ENCODE results near the gene SEMA3F. TPM values are rescaled to one million over a fixed set of nuclear protein-coding genes. Genes with fewer than 3 reads are reported as not detected.

The SEMA3F gene
- total RNA-seq, 3 donors from 2014 or later (not counting 1 experiment from before 2014, with no cell fraction given): 0.16 to 1.1 (median 0.78) TPM

DNA sequence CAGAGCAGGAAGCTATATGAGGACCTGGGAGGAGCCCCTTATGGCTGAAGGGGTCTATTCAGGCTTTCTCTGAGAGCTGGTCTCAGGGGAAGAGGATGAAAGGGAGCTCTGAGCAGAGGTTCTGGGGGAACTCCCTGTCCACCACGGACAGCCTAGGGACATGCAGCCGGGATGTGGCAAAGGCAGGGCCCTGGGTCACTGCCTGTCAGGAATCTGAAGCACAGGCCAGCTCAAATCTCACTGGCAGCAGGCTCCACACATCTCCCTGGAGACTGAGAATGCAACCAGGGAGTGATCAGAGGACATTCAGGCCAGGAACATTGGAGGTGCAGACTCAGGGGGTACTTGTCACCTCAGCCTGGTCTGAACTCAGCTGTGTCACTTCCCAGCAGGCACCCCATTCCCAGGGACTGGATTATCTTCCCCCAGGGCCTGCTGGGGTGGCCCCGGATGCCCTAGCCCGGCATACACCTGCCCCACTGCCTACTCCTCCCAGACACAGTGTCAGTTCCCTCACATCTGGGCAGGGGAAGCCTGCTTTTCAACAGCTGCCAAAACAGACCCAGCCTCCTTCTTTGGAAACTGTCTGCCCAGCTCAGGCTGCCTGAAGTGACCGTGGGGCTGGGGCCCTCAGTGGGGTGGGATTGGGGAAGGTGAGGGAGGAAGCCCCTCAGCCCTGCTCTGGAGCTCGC, 18.3 kb upstream of the SEMA3F start:
- ATAC-seq (no peak), DNase-seq (no peak)
- H3K27ac Mint-ChIP-seq: no peak overlapping the region
- no peaks in the 10 kb centered on the region for H3K36me3 Mint-ChIP-seq
- Histone ChIP-seq H3K4me3 (ENCODE audit: low read length) (no peak overlapping the region), H3K4me1 (ENCODE audit: control insufficient read depth, insufficient read depth, low read length) (peaks cover 3% of the 10 kb centered on the region), H3K27me3 (ENCODE audit: control insufficient read depth, insufficient read depth, low read length) (no peaks in the 10 kb centered on the region), H3K36me3 (ENCODE audit: control insufficient read depth, insufficient read depth, low read length) (no peaks in the 10 kb centered on the region), H3K9me3 (ENCODE audit: control insufficient read depth, insufficient read depth, low read length) (no peaks in the 10 kb centered on the region), H3K27ac (ENCODE audit: low read length) (no peak overlapping the region)
- H3K27me3 Mint-ChIP-seq (ENCODE audit: low read depth in 2 of 2): no peaks in the 10 kb centered on the region
- WGBS (ENCODE audit: insufficient coverage): 77% methylated on average over 6 of the region's 6 CpGs
- no peak overlapping the region for H3K4me3 Mint-ChIP-seq
- H3K9me3 Mint-ChIP-seq: no peaks in the 10 kb centered on the region
- TF ChIP-seq, protein P1, sequence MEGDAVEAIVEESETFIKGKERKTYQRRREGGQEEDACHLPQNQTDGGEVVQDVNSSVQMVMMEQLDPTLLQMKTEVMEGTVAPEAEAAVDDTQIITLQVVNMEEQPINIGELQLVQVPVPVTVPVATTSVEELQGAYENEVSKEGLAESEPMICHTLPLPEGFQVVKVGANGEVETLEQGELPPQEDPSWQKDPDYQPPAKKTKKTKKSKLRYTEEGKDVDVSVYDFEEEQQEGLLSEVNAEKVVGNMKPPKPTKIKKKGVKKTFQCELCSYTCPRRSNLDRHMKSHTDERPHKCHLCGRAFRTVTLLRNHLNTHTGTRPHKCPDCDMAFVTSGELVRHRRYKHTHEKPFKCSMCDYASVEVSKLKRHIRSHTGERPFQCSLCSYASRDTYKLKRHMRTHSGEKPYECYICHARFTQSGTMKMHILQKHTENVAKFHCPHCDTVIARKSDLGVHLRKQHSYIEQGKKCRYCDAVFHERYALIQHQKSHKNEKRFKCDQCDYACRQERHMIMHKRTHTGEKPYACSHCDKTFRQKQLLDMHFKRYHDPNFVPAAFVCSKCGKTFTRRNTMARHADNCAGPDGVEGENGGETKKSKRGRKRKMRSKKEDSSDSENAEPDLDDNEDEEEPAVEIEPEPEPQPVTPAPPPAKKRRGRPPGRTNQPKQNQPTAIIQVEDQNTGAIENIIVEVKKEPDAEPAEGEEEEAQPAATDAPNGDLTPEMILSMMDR (IDR thresholded peaks at IDR 0.05): no peak
- peaks cover 0 to 11% of the 10 kb centered on the region in 2 donors for H3K4me1 Mint-ChIP-seq
- intact Hi-C loops (cut with micrococcal nuclease): no loop called here

DNA sequence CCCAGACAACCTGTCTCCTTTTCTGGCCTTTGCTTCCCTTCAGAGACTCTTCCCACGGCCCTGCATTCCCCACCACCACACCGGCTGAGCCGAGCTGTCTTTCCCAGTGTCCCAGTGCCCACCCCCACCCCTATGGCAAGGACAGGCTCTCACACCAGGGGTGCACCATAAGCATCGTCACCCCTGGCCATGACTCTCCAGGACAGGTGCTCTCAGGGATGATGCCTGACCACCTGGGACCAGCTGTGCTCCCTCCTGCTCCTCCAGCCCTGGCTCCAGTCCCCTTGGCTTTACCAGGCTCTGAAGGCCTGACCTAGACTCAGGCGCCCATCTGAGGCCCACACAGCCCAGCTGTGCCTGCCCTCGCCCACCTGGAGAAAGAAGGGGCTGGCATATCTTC, 17.6 kb upstream of the SEMA3F start:
- H3K4me3 ChIP-seq (ENCODE audit: low read length): no peak overlapping the region
- no peaks in the 10 kb centered on the region for H3K9me3 Mint-ChIP-seq
- no peak overlapping the region for H3K27ac ChIP-seq (ENCODE audit: low read length)
- 93% methylated on average over 5 of the region's 6 CpGs for WGBS (ENCODE audit: insufficient coverage)
- peaks cover 0 to 11% of the 10 kb centered on the region in 2 donors for H3K4me1 Mint-ChIP-seq
- H3K27me3 ChIP-seq (ENCODE audit: control insufficient read depth, insufficient read depth, low read length): no peaks in the 10 kb centered on the region
- TF ChIP-seq, protein P1 (IDR thresholded peaks at IDR 0.05): no peak
- peaks cover 3% of the 10 kb centered on the region for H3K4me1 ChIP-seq (ENCODE audit: control insufficient read depth, insufficient read depth, low read length)
- no peaks in the 10 kb centered on the region for H3K27me3 Mint-ChIP-seq (ENCODE audit: low read depth in 2 of 2)
- H3K4me3 Mint-ChIP-seq: no peak overlapping the region
- H3K9me3 ChIP-seq (ENCODE audit: control insufficient read depth, insufficient read depth, low read length): no peaks in the 10 kb centered on the region
- DNase-seq: no peak
- H3K36me3 ChIP-seq (ENCODE audit: control insufficient read depth, insufficient read depth, low read length): no peaks in the 10 kb centered on the region
- no peak overlapping the region for H3K27ac Mint-ChIP-seq
- intact Hi-C loops (cut with micrococcal nuclease): no loop called here
- no peak for ATAC-seq
- H3K36me3 Mint-ChIP-seq: no peaks in the 10 kb centered on the region

DNA sequence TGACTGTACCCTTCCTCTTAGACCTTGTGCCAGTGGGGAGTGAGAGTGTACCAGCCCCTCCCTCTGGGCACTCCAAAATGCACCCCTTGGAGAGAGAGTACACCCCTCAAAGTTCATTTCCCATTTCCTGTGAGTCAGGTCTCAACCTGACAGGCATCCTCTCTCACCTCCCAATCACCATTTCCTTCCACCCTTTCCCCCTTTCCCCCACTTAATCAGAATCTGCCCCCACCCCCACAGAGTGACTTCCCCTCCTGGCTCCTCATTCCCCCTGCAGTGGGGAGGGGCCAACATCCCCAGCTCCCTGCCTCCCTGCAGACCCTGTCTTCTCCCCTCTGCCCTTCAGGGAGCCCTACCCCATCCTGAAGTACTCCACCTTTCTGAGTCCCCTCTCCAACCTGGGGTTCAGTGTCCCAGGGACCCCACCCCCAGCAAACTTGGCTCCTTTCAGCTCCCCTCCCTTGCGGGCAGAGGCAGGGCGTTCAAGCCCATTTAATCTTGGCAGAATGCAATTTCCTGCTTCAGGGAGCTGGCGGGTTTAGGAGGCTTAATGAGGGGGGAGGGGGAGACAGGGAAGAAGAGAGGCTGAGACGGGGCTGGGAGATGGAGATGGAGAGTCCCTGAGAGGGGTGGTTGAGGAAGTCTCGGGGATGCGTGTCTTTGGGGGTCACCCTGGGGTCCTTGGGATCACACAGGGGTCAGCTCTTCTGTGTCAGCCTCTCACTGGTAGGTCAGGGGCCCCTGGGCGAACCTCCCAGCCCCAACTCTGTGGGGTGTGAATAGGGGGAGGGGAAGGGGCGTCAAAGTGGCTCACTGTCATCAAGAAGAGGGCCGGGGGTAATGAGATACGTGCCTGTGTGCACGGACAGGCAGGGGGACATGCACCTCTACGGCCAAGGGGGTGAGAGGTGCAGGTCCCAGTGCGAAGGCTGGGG, 16.6 kb upstream of the SEMA3F start:
- no peak overlapping the region for H3K4me3 Mint-ChIP-seq
- ATAC-seq: no peak
- TF ChIP-seq, protein P1 (IDR thresholded peaks at IDR 0.05): no peak

More for the DNA sequence above, 16.6 kb upstream of the SEMA3F start:
- peaks cover 3% of the 10 kb centered on the region for H3K4me1 ChIP-seq (ENCODE audit: control insufficient read depth, insufficient read depth, low read length)
- Mint-ChIP-seq H3K4me1 (peaks cover 0 to 11% of the 10 kb centered on the region in 2 donors), H3K9me3 (no peaks in the 10 kb centered on the region), H3K27ac (peak overlapping the region in 1 of 2 donors; percentile 67), H3K27me3 (ENCODE audit: low read depth in 2 of 2) (no peaks in the 10 kb centered on the region), H3K36me3 (no peaks in the 10 kb centered on the region)
- DNase-seq: no peak
- no peaks in the 10 kb centered on the region for H3K9me3 ChIP-seq (ENCODE audit: control insufficient read depth, insufficient read depth, low read length)
- H3K4me3 ChIP-seq (ENCODE audit: low read length): no peak overlapping the region
- 23% methylated on average over 13 of the region's 13 CpGs for WGBS (ENCODE audit: insufficient coverage)
- intact Hi-C loops (cut with micrococcal nuclease): no loop called here
- H3K27ac ChIP-seq (ENCODE audit: low read length): no peak overlapping the region
- H3K27me3 ChIP-seq (ENCODE audit: control insufficient read depth, insufficient read depth, low read length): no peaks in the 10 kb centered on the region
- H3K36me3 ChIP-seq (ENCODE audit: control insufficient read depth, insufficient read depth, low read length): no peaks in the 10 kb centered on the region

All from natural killer cell (primary cell).